GM13976 (cell line): Measurements from ENCODE around the gene PRLR.

Source experiments
- DNase-seq: peaks from one replicate; pipeline ENCODE4 v3.0.0; 2012; ENCODE audit warnings: low spot score
- CTCF ChIP-seq: IDR thresholded peaks from 2 replicates; pipeline ENCODE4 v1.5.1; 2012; ENCODE audit warnings: borderline replicate concordance, mild to moderate bottlenecking; ENCODE audit not compliant: insufficient read depth; ENCODE audit errors: extremely low read depth, missing control alignments, control extremely low read depth
- in situ Hi-C: fragments of 300-500 bp; cut with MboI; formaldehyde crosslinking; loops from one replicate; pipeline ENCODE4 v1.12.0; 2022; ENCODE audit warnings: low sequenced_read_pairs, mixed read lengths, inconsistent platforms; ENCODE audit not compliant: unreplicated experiment

PRLR gene

GRCh38 chr5:35201291-35201690 is 29.0 kb downstream of the PRLR start:
- DNase-seq, result no peak
- TF ChIP-seq CTCF, result no peak
- in situ Hi-C loops, result no loop called here

- no peak for TF ChIP-seq CTCF
- DNase-seq, result no peak
- in situ Hi-C loops, result loop anchor here (25.0 kb wide), 1 partner anchor 113 kb away; no protein-coding TSS in a partner anchor
Observed at GRCh38 chr5:35199886-35200285, 30.4 kb downstream of the PRLR start.

GRCh38 chr5:35198686-35199085 is 31.6 kb downstream of the PRLR start:
- TF ChIP-seq CTCF, result no peak
- in situ Hi-C loops, result loop anchor here (25.0 kb wide), 1 partner anchor 111 kb away; no protein-coding TSS in a partner anchor
- DNase-seq, result no peak

- DNase-seq, result no peak
- in situ Hi-C loops, result loop anchor here (25.0 kb wide), 1 partner anchor 111 kb away; no protein-coding TSS in a partner anchor
- no peak for TF ChIP-seq CTCF
Observed at GRCh38 chr5:35198075-35198474, 32.2 kb downstream of the PRLR start.

GRCh38 chr5:35197351-35197750 is 32.9 kb downstream of the PRLR start:
- no peak for DNase-seq
- TF ChIP-seq CTCF, result no peak
- in situ Hi-C loops, result loop anchor here (25.0 kb wide), 1 partner anchor 110 kb away; no protein-coding TSS in a partner anchor

- TF ChIP-seq CTCF, result no peak
- in situ Hi-C loops, result loop anchor here (25.0 kb wide), 1 partner anchor 108 kb away; no protein-coding TSS in a partner anchor
- no peak for DNase-seq
Observed at GRCh38 chr5:35195472-35195852, 34.8 kb downstream of the PRLR start.
